Neural cell (in vitro differentiated cells): ENCODE results near the gene LRRC63.

ENCODE experiments used
- CTCF ChIP-seq: fragments of 450-650 bp; IDR thresholded peaks from 2 replicates; pipeline ENCODE4 v1.5.1; 2014; ENCODE audit warnings: antibody characterized with exemption, mild to moderate bottlenecking, moderate library complexity; ENCODE audit not compliant: poor library complexity, severe bottlenecking
- EP300 ChIP-seq: fragments of 450-650 bp; conservative IDR thresholded peaks from 2 replicates; pipeline ENCODE4 v1.6.1; 2014; ENCODE audit warnings: antibody characterized with exemption, mild to moderate bottlenecking, moderate library complexity; ENCODE audit not compliant: poor library complexity, severe bottlenecking
- EZH2 ChIP-seq: fragments of 200-600, 300-800 bp; shearing (Covaris generic), sonication (generic); IDR thresholded peaks from 2 replicates; pipeline ENCODE4 v1.6.1; 2014; ENCODE audit warnings: antibody characterized with exemption, low read length, borderline replicate concordance, mild to moderate bottlenecking; ENCODE audit not compliant: insufficient read depth, poor library complexity, severe bottlenecking
- MXI1 ChIP-seq: fragments of 450-650 bp; conservative IDR thresholded peaks from 2 replicates; pipeline ENCODE4 v1.6.1; 2014; ENCODE audit warnings: antibody characterized with exemption, mild to moderate bottlenecking; ENCODE audit not compliant: poor library complexity, severe bottlenecking
- POLR2AphosphoS5 ChIP-seq: IDR thresholded peaks from 2 replicates; pipeline ENCODE4 v1.6.1; 2012
- RAD21 ChIP-seq: fragments of 450-650 bp; conservative IDR thresholded peaks from 2 replicates; pipeline ENCODE4 v1.6.1; 2014; ENCODE audit warnings: antibody characterized with exemption, mild to moderate bottlenecking, moderate library complexity
- REST ChIP-seq: IDR thresholded peaks from 2 replicates; pipeline ENCODE4 v1.6.1; 2012; ENCODE audit warnings: borderline replicate concordance
- SMC3 ChIP-seq: fragments of 450-650 bp; conservative IDR thresholded peaks from 2 replicates; pipeline ENCODE4 v1.6.1; 2014; ENCODE audit warnings: antibody characterized with exemption, mild to moderate bottlenecking, moderate library complexity; ENCODE audit not compliant: poor library complexity
- TAF1 ChIP-seq: IDR thresholded peaks from 2 replicates; pipeline ENCODE4 v1.6.1; 2012; ENCODE audit warnings: low read depth

GRCh38 chr13:46320821-46321220, 109.1 kb downstream of the LRRC63 start:
- TF ChIP-seq CTCF (no peak), EZH2 (no peak), RAD21 (no peak), POLR2AphosphoS5 (no peak), MXI1 (no peak), SMC3 (no peak), REST (no peak), TAF1 (no peak), EP300 (no peak)
